Gastrocnemius medialis (tissue), 4 donors: ENCODE measurements around the gene PXN. TPM values are rescaled to one million over a fixed set of nuclear protein-coding genes. Genes with fewer than 3 reads are reported as not detected.

Experiments used
- ATAC-seq, 2 donors: fragments of 150-250 bp; one replicate each; pipeline ENCODE4 v1.9.1; 2016
- DNase-seq, 2 donors: peaks; one replicate each; pipeline ENCODE4 v3.0.0-alpha.2; 2019
- H3K27ac ChIP-seq, 4 donors: fragments of 200-600 bp; sonication (generic); 1 replicate in 1 of 4; 2 replicates in 3 of 4; pipeline ENCODE4 v1.5.1; 2016 to 2018; ENCODE audit warnings: mild to moderate bottlenecking in 2 of 4, moderate library complexity in 1 of 4
- H3K27me3 ChIP-seq, 3 donors: fragments of 200-600 bp; sonication (generic) in 2 of 3; 1 replicate in 1 of 3; 2 replicates in 2 of 3; pipeline versions ENCODE4 v1.5.1 to v1.6.0; 2016 to 2019; ENCODE audit warnings: mild to moderate bottlenecking in 1 of 3, moderate library complexity in 1 of 3
- H3K36me3 ChIP-seq, 2 donors: fragments of 200-600 bp; sonication (generic) in 1 of 2; one replicate each; pipeline ENCODE4 v1.5.1; 2017 to 2018
- H3K4me1 ChIP-seq, 2 donors: fragments of 200-600 bp; sonication (generic) in 1 of 2; one replicate each; pipeline ENCODE4 v1.5.1; 2016 to 2017; ENCODE audit warnings: mild to moderate bottlenecking in 2 of 2
- H3K4me3 ChIP-seq, 4 donors: fragments of 200-600 bp; sonication (generic) in 3 of 4; 1 replicate in 1 of 4; 2 replicates in 3 of 4; pipeline ENCODE4 v1.5.1; 2016 to 2019; ENCODE audit warnings: mild to moderate bottlenecking in 2 of 4
- H3K9me3 ChIP-seq, 3 donors: fragments of 200-600 bp; sonication (generic) in 2 of 3; 1 replicate in 1 of 3; 2 replicates in 2 of 3; pipeline ENCODE4 v1.5.1; 2016 to 2019
- POLR2A ChIP-seq, 2 donors: fragments of 450-650 bp; IDR thresholded peaks; one replicate each; pipeline ENCODE4 v1.6.1; 2017; ENCODE audit warnings: antibody characterized with exemption in 2 of 2, mild to moderate bottlenecking in 2 of 2, moderate library complexity in 2 of 2
- in situ Hi-C, 4 donors: fragments of 200-750 bp; cut with MboI; loops; one replicate each; pipeline versions ENCODE4 v1.15.0 to v1.8.0; 2017; ENCODE audit warnings: low sequenced_read_pairs in 4 of 4
- intact Hi-C: fragments of 100-400 bp; cut with DNase I; formaldehyde crosslinking; loops from one replicate; pipeline ENCODE4 v1.15.1; 2023; ENCODE audit warnings: low total_unique reads
- total RNA-seq, 4 donors: library from RNA; depleted of rRNA; stranded (reverse); fragments of >200 nt; gene quantifications; one replicate each; pipeline versions ENCODE4 v1.1.0 to v1.2.3, GENCODE V29; 2016
- TF ChIP-seq, protein P1 (sequence below), 5 experiments: fragments of 450-650 bp in 3 of 5; fragments of 200-600 bp in 2 of 5; sonication (generic) in 2 of 5; IDR thresholded peaks in 4 of 5; conservative IDR thresholded peaks in 1 of 5; 1 replicate in 4 of 5; 2 replicates in 1 of 5; pipeline ENCODE4 v1.5.1; 2016 to 2019; ENCODE audit warnings: antibody characterized with exemption in 5 of 5, mild to moderate bottlenecking in 3 of 5, moderate library complexity in 3 of 5

PXN gene
- total RNA-seq, 4 donors from 2014 or later: 48.8 to 102 (median 77.9) TPM

DNA sequence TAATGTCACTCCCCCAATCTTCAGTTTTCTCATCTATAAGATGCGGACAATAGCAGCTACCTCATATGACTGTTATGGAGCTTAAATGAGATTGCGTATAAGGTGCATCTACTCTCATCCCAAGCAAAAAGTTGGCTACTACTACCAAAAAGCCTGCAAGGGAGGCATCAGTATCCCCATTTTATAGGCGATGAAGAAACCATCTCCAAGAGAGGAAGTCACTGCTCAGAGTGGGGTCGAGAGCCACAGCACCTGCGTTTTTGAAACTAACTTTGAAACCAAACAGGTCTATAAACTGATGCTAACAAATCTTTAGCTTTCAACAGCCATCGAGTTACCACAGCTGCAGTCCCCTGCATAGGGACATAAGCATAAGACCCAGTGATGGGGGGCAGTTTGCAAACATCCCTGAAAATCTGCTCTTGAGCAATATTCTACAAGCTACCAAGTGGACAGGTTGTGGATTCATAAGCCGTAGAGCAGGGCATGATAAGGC lies 74.5 kb downstream of the PXN start:
- H3K4me1 ChIP-seq: peaks cover 21 to 25% of the 10 kb centered on the region in 2 donors
- peaks cover 0 to 38% of the 10 kb centered on the region in 2 donors for H3K36me3 ChIP-seq
- no peaks in the 10 kb centered on the region for H3K27me3 ChIP-seq
- H3K9me3 ChIP-seq: no peaks in the 10 kb centered on the region
- H3K4me3 ChIP-seq: no peak overlapping the region
- TF ChIP-seq, protein P1, sequence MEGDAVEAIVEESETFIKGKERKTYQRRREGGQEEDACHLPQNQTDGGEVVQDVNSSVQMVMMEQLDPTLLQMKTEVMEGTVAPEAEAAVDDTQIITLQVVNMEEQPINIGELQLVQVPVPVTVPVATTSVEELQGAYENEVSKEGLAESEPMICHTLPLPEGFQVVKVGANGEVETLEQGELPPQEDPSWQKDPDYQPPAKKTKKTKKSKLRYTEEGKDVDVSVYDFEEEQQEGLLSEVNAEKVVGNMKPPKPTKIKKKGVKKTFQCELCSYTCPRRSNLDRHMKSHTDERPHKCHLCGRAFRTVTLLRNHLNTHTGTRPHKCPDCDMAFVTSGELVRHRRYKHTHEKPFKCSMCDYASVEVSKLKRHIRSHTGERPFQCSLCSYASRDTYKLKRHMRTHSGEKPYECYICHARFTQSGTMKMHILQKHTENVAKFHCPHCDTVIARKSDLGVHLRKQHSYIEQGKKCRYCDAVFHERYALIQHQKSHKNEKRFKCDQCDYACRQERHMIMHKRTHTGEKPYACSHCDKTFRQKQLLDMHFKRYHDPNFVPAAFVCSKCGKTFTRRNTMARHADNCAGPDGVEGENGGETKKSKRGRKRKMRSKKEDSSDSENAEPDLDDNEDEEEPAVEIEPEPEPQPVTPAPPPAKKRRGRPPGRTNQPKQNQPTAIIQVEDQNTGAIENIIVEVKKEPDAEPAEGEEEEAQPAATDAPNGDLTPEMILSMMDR (IDR thresholded peaks at IDR 0.05 in 4 of 5, conservative IDR thresholded peaks at IDR 0.05 in 1 of 5): no peak
- TF ChIP-seq POLR2A (IDR thresholded peaks at IDR 0.05): no peak
- in situ Hi-C loops: no loop called here
- intact Hi-C loops: loop anchor here (5.0 kb wide), 1 partner anchor 74 kb away; the partner anchor contains the start of gene RAB35
- DNase-seq (no peak), ATAC-seq (no peak)
- no peak overlapping the region for H3K27ac ChIP-seq

DNA sequence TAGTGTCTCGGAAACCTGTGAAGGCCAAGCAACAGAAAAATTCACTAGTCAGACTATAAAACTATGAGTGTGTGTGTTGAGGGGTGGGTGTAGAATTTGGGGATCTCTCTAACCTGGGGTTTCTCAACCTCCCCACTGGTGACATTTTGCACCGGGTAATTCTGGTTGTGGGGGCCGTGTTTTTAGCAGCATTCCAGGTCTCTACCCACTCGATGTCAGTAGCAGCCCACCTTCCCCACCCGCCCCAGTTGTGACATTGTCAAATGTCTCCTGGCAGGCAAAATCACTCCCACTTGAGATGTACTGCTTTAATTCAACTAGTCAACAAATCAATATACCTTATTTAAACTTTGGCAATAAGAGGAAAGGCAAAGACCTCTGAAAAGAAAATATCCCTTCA lies 75.1 kb downstream of the PXN start:
- no peak for ATAC-seq
- H3K27me3 ChIP-seq: no peaks in the 10 kb centered on the region
- no peak for DNase-seq
- no peak for TF ChIP-seq POLR2A (IDR thresholded peaks at IDR 0.05)
- TF ChIP-seq, protein P1 (IDR thresholded peaks at IDR 0.05 in 4 of 5, conservative IDR thresholded peaks at IDR 0.05 in 1 of 5): no peak
- H3K27ac ChIP-seq: no peak overlapping the region
- H3K4me3 ChIP-seq: no peak overlapping the region
- no peaks in the 10 kb centered on the region for H3K9me3 ChIP-seq
- intact Hi-C loops (loop anchor here (5.0 kb wide), 1 partner anchor 73 kb away; the partner anchor contains the start of gene RAB35), in situ Hi-C loops (no loop called here)
- H3K4me1 ChIP-seq: peaks cover 20% of the 10 kb centered on the region in 2 donors
- H3K36me3 ChIP-seq: peaks cover 0 to 45% of the 10 kb centered on the region in 2 donors

GRCh38 chr12:120186654-120187053 lies 78.9 kb downstream of the PXN start:
- in situ Hi-C loops (no loop called here), intact Hi-C loops (no loop called here)
- Histone ChIP-seq H3K9me3 (no peaks in the 10 kb centered on the region), H3K4me1 (peaks cover 24 to 26% of the 10 kb centered on the region in 2 donors), H3K27ac (no peak overlapping the region), H3K4me3 (no peak overlapping the region), H3K27me3 (no peaks in the 10 kb centered on the region), H3K36me3 (peaks cover 0 to 73% of the 10 kb centered on the region in 2 donors)
- ATAC-seq: no peak
- DNase-seq: no peak
- TF ChIP-seq POLR2A (IDR thresholded peaks at IDR 0.05): no peak
- TF ChIP-seq, protein P1 (IDR thresholded peaks at IDR 0.05 in 4 of 5, conservative IDR thresholded peaks at IDR 0.05 in 1 of 5): no peak

- in situ Hi-C loops (no loop called here), intact Hi-C loops (no loop called here)
- H3K9me3 ChIP-seq: no peaks in the 10 kb centered on the region
- no peak overlapping the region for H3K4me3 ChIP-seq
- TF ChIP-seq, protein P1 (IDR thresholded peaks at IDR 0.05 in 4 of 5, conservative IDR thresholded peaks at IDR 0.05 in 1 of 5): no peak
- no peak for TF ChIP-seq POLR2A (IDR thresholded peaks at IDR 0.05)
- peaks cover 0 to 73% of the 10 kb centered on the region in 2 donors for H3K36me3 ChIP-seq
- peaks cover 26 to 27% of the 10 kb centered on the region in 2 donors for H3K4me1 ChIP-seq
- H3K27me3 ChIP-seq: no peaks in the 10 kb centered on the region
- DNase-seq: peak; percentile 53 to 86
- peak overlapping the region; percentile 81 to 86 (median 81) for H3K27ac ChIP-seq
- ATAC-seq: peak; percentile 72 to 75
Observed at GRCh38 chr12:120183211-120183631, 82.3 kb downstream of the PXN start.
